Measurements from ENCODE around the gene RAX.

DNA sequence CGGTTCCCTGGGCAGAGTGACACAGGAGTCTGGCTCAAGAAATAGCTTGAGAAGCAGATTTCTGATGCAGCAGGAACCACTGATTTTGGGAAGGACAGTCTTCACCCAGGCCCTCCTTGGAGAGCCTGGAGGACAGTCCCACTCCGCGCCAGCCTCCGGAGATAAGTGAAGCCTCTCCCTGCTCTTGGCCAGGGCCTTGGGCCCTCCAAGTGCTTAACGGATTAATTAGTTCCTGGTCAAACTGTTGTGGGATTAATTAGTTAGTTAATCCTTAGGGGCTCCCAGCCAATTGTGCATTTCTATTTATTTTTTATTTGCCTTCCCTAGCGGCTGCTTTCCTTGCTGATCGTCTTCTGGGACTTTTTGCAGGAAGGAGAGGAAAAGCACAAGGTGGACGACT is 25.6 kb upstream of the RAX start:
- TF ChIP-seq EZH2 (IDR thresholded peaks at IDR 0.05; ENCODE audit: borderline replicate concordance, control insufficient read depth, low read depth, low read length) (no peak), ZSCAN29 (IDR thresholded peaks at IDR 0.05) (no peak), GABPA (IDR thresholded peaks at IDR 0.05; ENCODE audit: low read depth) (no peak), CEBPB (IDR thresholded peaks at IDR 0.05; ENCODE audit: borderline replicate concordance in 1 of 2, low read depth in 2 of 2, low read length in 2 of 2) (no peak), NR2C1 (IDR thresholded peaks at IDR 0.05) (no peak), STAT3 (IDR thresholded peaks at IDR 0.05; ENCODE audit: low read depth, low read length) (no peak), RAD21 (IDR thresholded peaks at IDR 0.05; ENCODE audit: insufficient read depth, low read depth, low read length) (no peak), SREBF2 (IDR thresholded peaks at IDR 0.05; ENCODE audit: low read length) (no peak), SIN3A (IDR thresholded peaks at IDR 0.05; ENCODE audit: low read depth, low read length) (no peak), NFYB (IDR thresholded peaks at IDR 0.05; ENCODE audit: insufficient read depth, low read depth, low read length) (no peak)
- TF ChIP-seq, protein P1, sequence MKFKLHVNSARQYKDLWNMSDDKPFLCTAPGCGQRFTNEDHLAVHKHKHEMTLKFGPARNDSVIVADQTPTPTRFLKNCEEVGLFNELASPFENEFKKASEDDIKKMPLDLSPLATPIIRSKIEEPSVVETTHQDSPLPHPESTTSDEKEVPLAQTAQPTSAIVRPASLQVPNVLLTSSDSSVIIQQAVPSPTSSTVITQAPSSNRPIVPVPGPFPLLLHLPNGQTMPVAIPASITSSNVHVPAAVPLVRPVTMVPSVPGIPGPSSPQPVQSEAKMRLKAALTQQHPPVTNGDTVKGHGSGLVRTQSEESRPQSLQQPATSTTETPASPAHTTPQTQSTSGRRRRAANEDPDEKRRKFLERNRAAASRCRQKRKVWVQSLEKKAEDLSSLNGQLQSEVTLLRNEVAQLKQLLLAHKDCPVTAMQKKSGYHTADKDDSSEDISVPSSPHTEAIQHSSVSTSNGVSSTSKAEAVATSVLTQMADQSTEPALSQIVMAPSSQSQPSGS (IDR thresholded peaks at IDR 0.05; ENCODE audit: low read length), result no peak
- TF ChIP-seq, protein P2, sequence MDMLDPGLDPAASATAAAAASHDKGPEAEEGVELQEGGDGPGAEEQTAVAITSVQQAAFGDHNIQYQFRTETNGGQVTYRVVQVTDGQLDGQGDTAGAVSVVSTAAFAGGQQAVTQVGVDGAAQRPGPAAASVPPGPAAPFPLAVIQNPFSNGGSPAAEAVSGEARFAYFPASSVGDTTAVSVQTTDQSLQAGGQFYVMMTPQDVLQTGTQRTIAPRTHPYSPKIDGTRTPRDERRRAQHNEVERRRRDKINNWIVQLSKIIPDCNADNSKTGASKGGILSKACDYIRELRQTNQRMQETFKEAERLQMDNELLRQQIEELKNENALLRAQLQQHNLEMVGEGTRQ (IDR thresholded peaks at IDR 0.05; ENCODE audit: borderline replicate concordance, low read depth, low read length), result no peak
